Right lobe of liver (tissue), 4 donors: ENCODE measurements around the gene SLC22A4.

Experiments
- POLR2A ChIP-seq: fragments of 450-650 bp; IDR thresholded peaks from one replicate; pipeline ENCODE4 v1.6.1; 2017; ENCODE audit warnings: antibody characterized with exemption, mild to moderate bottlenecking
- TF ChIP-seq, protein P1 (sequence below), 4 donors: fragments of 200-600 bp in 3 of 4; fragments of 450-650 bp in 1 of 4; IDR thresholded peaks; one replicate each; pipeline versions ENCODE4 v1.5.1 to v1.8.0; 2016 to 2022; ENCODE audit warnings: antibody characterized with exemption in 4 of 4, mild to moderate bottlenecking in 2 of 4
- donor health status: DM: no; HTN: no; CAD: no.
- donor health status: DM: no; HTN: no; CAD: no.
- donor health status: DM: no; HTN: yes; CAD: no.

DNA sequence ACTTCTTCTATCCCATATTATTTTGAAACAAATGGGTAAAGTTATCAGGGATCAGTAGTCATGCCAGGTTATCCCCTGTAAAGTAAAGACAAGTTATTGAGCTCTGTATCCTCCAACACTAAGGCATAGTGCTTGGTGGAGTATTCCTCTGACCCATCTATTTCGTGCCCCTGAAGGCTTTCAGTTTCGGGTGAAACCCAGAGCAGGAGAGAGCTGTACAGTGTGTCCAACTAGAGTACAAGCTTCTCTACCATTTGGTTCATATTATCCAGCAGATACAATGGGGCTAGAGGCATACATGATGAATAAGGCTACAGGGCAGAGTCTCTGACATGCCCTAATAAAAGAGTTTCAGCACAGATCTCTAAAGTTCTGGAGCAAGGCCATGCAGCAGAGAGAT is 3.2 kb upstream of the SLC22A4 start:
- TF ChIP-seq POLR2A: no peak
- TF ChIP-seq, protein P1, sequence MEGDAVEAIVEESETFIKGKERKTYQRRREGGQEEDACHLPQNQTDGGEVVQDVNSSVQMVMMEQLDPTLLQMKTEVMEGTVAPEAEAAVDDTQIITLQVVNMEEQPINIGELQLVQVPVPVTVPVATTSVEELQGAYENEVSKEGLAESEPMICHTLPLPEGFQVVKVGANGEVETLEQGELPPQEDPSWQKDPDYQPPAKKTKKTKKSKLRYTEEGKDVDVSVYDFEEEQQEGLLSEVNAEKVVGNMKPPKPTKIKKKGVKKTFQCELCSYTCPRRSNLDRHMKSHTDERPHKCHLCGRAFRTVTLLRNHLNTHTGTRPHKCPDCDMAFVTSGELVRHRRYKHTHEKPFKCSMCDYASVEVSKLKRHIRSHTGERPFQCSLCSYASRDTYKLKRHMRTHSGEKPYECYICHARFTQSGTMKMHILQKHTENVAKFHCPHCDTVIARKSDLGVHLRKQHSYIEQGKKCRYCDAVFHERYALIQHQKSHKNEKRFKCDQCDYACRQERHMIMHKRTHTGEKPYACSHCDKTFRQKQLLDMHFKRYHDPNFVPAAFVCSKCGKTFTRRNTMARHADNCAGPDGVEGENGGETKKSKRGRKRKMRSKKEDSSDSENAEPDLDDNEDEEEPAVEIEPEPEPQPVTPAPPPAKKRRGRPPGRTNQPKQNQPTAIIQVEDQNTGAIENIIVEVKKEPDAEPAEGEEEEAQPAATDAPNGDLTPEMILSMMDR (IDR thresholded peaks at IDR 0.05): no peak
